Spleen (tissue), 11 donors: ENCODE data around the gene RAP1B. TPM values are rescaled to one million over a fixed set of nuclear protein-coding genes. Genes with fewer than 3 reads are reported as not detected.

Experiments used
- DNase-seq: peaks from one replicate; pipeline ENCODE4 v3.0.0-alpha.2; 2020
- H3K27ac ChIP-seq, 8 donors: fragments of 200-600 bp; sonication (generic) in 7 of 8; 1 replicate in 4 of 8; 2 replicates in 4 of 8; pipeline versions ENCODE4 v1.5.0 to v1.8.0; 2016 to 2021; ENCODE audit warnings: inconsistent platforms in 4 of 8, mild to moderate bottlenecking in 4 of 8, moderate library complexity in 1 of 8
- H3K27me3 ChIP-seq, 7 donors: fragments of 200-600 bp; sonication (generic) in 6 of 7; replicated peaks in 1 of 7; 1 replicate in 4 of 7; 2 replicates in 3 of 7; pipeline versions ENCODE4 v1.5.0 to v1.8.0; 2016 to 2021; ENCODE audit warnings: inconsistent platforms in 3 of 7, mild to moderate bottlenecking in 1 of 7
- H3K36me3 ChIP-seq, 6 donors: fragments of 200-600 bp; sonication (generic) in 5 of 6; 1 replicate in 4 of 6; 2 replicates in 2 of 6; pipeline versions ENCODE4 v1.5.0 to v1.8.0; 2016 to 2021; ENCODE audit warnings: inconsistent platforms in 2 of 6
- H3K4me1 ChIP-seq, 6 donors: fragments of 200-600 bp; sonication (generic) in 5 of 6; 1 replicate in 3 of 6; 2 replicates in 3 of 6; pipeline versions ENCODE4 v1.5.0 to v1.8.0; 2016 to 2021; ENCODE audit warnings: inconsistent platforms in 3 of 6
- H3K4me3 ChIP-seq, 8 donors: fragments of 200-600 bp; sonication (generic) in 7 of 8; 1 replicate in 4 of 8; 2 replicates in 4 of 8; pipeline versions ENCODE4 v1.5.0 to v1.8.0; 2016 to 2021; ENCODE audit warnings: inconsistent platforms in 4 of 8, mild to moderate bottlenecking in 4 of 8, moderate library complexity in 2 of 8
- H3K9me3 ChIP-seq, 8 donors: fragments of 200-600 bp; sonication (generic) in 7 of 8; 1 replicate in 4 of 8; 2 replicates in 4 of 8; pipeline versions ENCODE4 v1.5.0 to v1.8.0; 2016 to 2021; ENCODE audit warnings: inconsistent platforms in 4 of 8
- POLR2A ChIP-seq, 3 donors: fragments of 450-650 bp; IDR thresholded peaks; one replicate each; pipeline ENCODE4 v1.5.1; 2017; ENCODE audit warnings: antibody characterized with exemption in 3 of 3, mild to moderate bottlenecking in 1 of 3
- POLR2AphosphoS5 ChIP-seq, 3 donors: sonication (generic); formaldehyde crosslinking; IDR thresholded peaks; one replicate each; pipeline ENCODE4 v1.5.1; 2017; ENCODE audit warnings: antibody characterized with exemption in 3 of 3
- WGBS, 5 donors: extraction: QIAGEN DNeasy Blood & Tissue Kit in 3 of 5; methylation state at CpG; one replicate each; pipeline versions ENCODE4 v1.1.5 to v1.1.7; 2013 to 2018; 5-methylcytosine and 5-hydroxymethylcytosine counted together
- intact Hi-C: fragments of 100-400 bp; cut with DNase I; formaldehyde crosslinking; loops from one replicate; pipeline ENCODE4 v1.15.0; 2023; ENCODE audit warnings: low total_unique reads
- polyA plus RNA-seq, 3 donors: library from polyadenylated mRNA; stranded (reverse); fragments of 200-250 nt; gene quantifications; one replicate each; pipeline ENCODE4 v1.2.1, GENCODE V29; 2013
- total RNA-seq, 7 donors: library from RNA; depleted of rRNA in 3 of 7; stranded (reverse); fragments of >200 nt in 3 of 7; fragmentation: NEBNext Ultra II Directional in 4 of 7; extraction: Animal tissue kit (Norgen Biotek cat#: 25700) in 4 of 7; gene quantifications; one replicate each; pipeline versions ENCODE4 v1.1.0 to v1.2.1, GENCODE V29; 2016 to 2021
- TF ChIP-seq, protein P1 (sequence below), 11 experiments: fragments of 200-600 bp in 7 of 11; fragments of 450-650 bp in 4 of 11; sonication (generic) in 4 of 11; IDR thresholded peaks in 8 of 11; conservative IDR thresholded peaks in 3 of 11; 1 replicate in 7 of 11; 2 replicates in 4 of 11; pipeline versions ENCODE4 v1.4.0 to v1.8.0; 2016 to 2021; ENCODE audit warnings: antibody characterized with exemption in 11 of 11, inconsistent platforms in 4 of 11, mild to moderate bottlenecking in 1 of 11
- donor health status: healthy with polysubstance abuse.
- donor health status: DM: no; HTN: no; CAD: no; lungs with moderate emphysema.
- donor health status: DM: no; HTN: no; CAD: no.
- donor health status: Bipolar disorder and iron deficiency.
- donor health status: healthy.
- donor health status: DM: no; HTN: no; CAD: no.
- donor health status: DM: yes; HTN: yes; CAD: no.

RAP1B gene
- total and polyA plus RNA-seq, 10 donors: 107 to 321 (median 235) TPM

DNA sequence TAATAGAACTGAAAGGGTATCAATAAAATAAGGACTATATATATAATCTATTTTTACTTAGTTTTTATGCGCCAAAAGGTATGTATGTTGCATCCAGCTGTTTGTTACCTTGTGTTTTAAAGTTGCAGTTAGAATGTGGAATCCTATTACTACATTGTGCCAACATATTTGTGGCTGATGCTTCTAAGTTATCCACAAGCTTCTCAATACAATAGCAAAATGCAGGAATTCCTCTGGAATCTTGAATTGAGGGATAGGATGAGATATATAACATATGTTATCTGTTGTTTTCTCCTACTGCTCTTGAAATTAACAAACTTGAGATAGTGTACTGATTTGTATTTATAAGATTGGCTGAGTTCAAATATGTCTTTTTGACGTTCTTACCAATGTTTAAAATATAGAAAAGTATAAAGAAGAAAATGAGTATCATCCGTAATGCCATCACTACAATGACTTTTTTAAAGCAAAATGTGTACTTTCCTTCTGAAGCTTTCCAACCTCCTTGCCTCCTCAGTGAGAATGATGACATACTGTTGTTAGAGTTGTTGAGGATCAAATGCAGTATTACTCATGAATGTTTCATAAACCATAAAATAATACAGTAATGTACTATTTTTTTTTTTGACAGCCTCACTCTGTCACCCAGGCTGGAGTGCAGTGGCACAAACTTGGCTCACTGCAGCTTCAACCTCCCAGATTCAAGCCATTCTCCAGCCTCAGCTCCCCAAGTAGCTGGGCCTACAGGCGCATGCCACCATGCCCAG, 6.6 kb downstream of the RAP1B start:
- H3K27me3 ChIP-seq: no peaks in the 10 kb centered on the region
- no peaks in the 10 kb centered on the region for H3K9me3 ChIP-seq
- TF ChIP-seq, protein P1, sequence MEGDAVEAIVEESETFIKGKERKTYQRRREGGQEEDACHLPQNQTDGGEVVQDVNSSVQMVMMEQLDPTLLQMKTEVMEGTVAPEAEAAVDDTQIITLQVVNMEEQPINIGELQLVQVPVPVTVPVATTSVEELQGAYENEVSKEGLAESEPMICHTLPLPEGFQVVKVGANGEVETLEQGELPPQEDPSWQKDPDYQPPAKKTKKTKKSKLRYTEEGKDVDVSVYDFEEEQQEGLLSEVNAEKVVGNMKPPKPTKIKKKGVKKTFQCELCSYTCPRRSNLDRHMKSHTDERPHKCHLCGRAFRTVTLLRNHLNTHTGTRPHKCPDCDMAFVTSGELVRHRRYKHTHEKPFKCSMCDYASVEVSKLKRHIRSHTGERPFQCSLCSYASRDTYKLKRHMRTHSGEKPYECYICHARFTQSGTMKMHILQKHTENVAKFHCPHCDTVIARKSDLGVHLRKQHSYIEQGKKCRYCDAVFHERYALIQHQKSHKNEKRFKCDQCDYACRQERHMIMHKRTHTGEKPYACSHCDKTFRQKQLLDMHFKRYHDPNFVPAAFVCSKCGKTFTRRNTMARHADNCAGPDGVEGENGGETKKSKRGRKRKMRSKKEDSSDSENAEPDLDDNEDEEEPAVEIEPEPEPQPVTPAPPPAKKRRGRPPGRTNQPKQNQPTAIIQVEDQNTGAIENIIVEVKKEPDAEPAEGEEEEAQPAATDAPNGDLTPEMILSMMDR (IDR thresholded peaks at IDR 0.05 in 8 of 11, conservative IDR thresholded peaks at IDR 0.05 in 3 of 11): no peak
- TF ChIP-seq POLR2A (IDR thresholded peaks at IDR 0.05): no peak
- TF ChIP-seq POLR2AphosphoS5 (IDR thresholded peaks at IDR 0.05): no peak
- DNase-seq: no peak
- intact Hi-C loops: no loop called here
- peaks cover 85 to 100% (median 100%) of the 10 kb centered on the region in 6 donors for H3K4me1 ChIP-seq
- H3K4me3 ChIP-seq: peak overlapping the region in 1 of 8 donors; percentile 17
- peaks cover 0 to 27% (median 0%) of the 10 kb centered on the region in 6 donors for H3K36me3 ChIP-seq
- H3K27ac ChIP-seq: peak overlapping the region in 1 of 8 donors; percentile 27
- 61 to 72% (median 70%) methylated on average over 4 of the region's 4 CpGs for WGBS, 5 donors

DNA sequence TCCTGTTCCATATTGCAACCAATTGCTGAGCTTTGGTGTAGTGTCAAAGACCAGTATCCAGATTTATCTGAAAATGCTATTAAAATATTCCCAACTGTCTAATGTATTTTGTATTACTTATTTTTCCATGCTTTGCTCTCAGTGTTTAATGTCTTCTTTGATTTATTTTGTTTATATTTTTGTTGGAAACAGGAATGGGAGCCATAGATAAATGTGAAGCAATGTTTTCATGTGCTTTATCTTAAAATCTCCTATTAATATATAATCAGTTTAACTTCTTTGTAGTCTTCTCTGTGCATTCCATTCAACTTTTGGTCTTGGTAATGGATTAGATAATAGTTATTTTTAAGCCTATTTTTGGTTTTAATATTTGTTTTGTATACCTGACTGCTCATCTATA, 8.8 kb downstream of the RAP1B start:
- no peaks in the 10 kb centered on the region for H3K9me3 ChIP-seq
- intact Hi-C loops: no loop called here
- no peak overlapping the region for H3K27ac ChIP-seq
- peaks cover 75 to 100% (median 99%) of the 10 kb centered on the region in 6 donors for H3K4me1 ChIP-seq
- TF ChIP-seq, protein P1 (IDR thresholded peaks at IDR 0.05 in 8 of 11, conservative IDR thresholded peaks at IDR 0.05 in 3 of 11): no peak
- no peak for TF ChIP-seq POLR2AphosphoS5 (IDR thresholded peaks at IDR 0.05)
- TF ChIP-seq POLR2A (IDR thresholded peaks at IDR 0.05): no peak
- H3K4me3 ChIP-seq: no peak overlapping the region
- H3K27me3 ChIP-seq: no peaks in the 10 kb centered on the region
- peaks cover 0 to 25% (median 0%) of the 10 kb centered on the region in 6 donors for H3K36me3 ChIP-seq
- DNase-seq: no peak

DNA sequence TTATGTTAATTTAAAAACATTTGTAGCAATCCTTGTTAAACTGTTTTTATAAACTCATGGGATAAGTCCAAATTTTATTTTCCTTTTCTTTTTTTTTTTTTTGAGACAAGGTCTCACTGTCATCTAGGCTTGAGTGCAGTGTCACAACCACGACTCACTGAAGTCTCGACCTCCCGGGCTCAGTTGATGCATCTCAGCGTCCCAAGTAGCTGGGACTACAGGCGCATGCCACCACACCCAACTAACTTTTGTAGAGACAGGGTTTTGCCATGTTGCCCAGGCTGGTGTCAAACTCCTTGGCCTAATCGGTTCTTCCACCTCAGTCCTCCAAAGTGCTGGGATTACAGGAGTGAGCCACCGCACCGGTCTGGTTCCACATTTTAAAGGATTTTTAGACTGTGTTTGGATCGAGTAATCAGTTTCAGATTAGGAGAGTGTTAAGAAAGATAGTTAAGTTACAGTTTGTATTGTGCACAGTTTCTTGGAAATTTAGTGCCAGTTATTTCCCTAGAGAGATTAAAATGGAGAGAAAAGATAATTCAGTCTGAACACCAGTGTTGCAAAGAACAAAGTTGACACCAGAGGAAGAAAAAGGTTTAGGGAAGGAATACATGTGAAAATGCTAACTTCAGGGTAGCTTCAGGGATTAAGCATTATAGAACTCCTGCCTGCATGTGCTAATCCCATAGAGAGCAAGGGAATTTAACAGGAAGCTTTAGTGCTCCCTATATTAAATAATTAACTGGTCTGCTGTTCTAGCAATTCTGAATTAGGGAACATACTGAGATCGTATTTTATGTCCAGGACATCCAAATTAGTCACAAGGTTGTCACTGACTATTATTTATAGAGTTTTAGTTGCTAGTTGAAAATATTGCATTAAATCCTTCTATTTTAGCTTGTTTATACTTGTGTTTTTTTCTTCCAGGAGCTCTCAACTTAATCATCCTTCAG, 10.1 kb downstream of the RAP1B start:
- H3K4me3 ChIP-seq: peak overlapping the region in 1 of 8 donors; percentile 27
- intact Hi-C loops: no loop called here
- peak overlapping the region in 4 of 8 donors; percentile 1 to 50 (median 26) for H3K27ac ChIP-seq
- no peaks in the 10 kb centered on the region for H3K9me3 ChIP-seq
- WGBS, 5 donors: 67 to 75% (median 67%) methylated on average over 10 of the region's 10 CpGs
- DNase-seq: no peak
- H3K4me1 ChIP-seq: peaks cover 64 to 100% (median 99%) of the 10 kb centered on the region in 6 donors
- no peak for TF ChIP-seq POLR2AphosphoS5 (IDR thresholded peaks at IDR 0.05)
- no peaks in the 10 kb centered on the region for H3K27me3 ChIP-seq
- H3K36me3 ChIP-seq: peaks cover 0 to 37% (median 0%) of the 10 kb centered on the region in 6 donors

DNA sequence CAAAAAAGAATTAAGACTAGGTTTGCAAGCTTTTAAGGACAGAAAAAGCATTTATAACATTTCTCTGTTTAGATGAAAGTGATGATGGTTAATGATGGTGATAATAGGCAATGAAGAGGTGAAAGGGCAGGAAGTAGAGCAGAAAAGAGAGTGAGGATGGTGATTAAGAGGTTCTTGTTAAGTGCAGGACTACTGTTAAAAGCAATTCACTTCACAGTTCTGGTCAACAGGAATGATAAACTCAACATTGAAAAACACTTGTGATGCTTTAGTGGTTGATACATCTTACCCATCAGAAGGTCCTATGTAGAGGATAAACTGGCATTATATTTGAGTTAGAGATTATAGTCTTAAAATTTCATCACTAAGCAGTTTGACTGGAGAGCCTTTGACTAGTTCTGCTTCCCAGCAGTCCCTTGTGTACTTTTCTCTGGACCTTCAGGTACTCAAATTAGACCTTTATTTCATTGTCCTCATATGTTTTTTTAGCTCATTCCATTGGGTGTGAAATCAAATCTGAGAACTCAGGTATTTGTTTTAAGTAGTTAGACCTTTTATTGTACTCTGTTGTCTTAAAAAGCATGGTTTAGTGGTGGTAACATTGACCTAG, 10.9 kb downstream of the RAP1B start:
- no peak for TF ChIP-seq POLR2AphosphoS5 (IDR thresholded peaks at IDR 0.05)
- TF ChIP-seq, protein P1 (IDR thresholded peaks at IDR 0.05 in 8 of 11, conservative IDR thresholded peaks at IDR 0.05 in 3 of 11): no peak
- no peak for TF ChIP-seq POLR2A (IDR thresholded peaks at IDR 0.05)
- intact Hi-C loops: no loop called here
- H3K4me3 ChIP-seq: peak overlapping the region in 1 of 8 donors; percentile 27
- H3K9me3 ChIP-seq: no peaks in the 10 kb centered on the region
- DNase-seq: no peak
- peaks cover 0 to 37% (median under 1%) of the 10 kb centered on the region in 6 donors for H3K36me3 ChIP-seq
- H3K27me3 ChIP-seq: no peaks in the 10 kb centered on the region
- H3K27ac ChIP-seq: peak overlapping the region in 4 of 8 donors; percentile 1 to 50 (median 22)
- H3K4me1 ChIP-seq: peaks cover 56 to 100% (median 96%) of the 10 kb centered on the region in 6 donors
